Stimulated activated CD4-positive, alpha-beta T cell treated with anti-CD3 and anti-CD28 coated beads, Interleukin-1b, Interleukin-23, amount 100 ng/mL, for 4 hours (primary cell): ENCODE data around the gene PLCG1.
A peak's percentile ranks its signal among the peaks of the same experiment; 100 is the strongest.
"Not testable (repeated sequence)": the region's sequence is repeated elsewhere in the genome, so short reads cannot be mapped to it uniquely, and the experiment has no call there.

Experiments
- DNase-seq, 2 donors: peaks; one replicate each; pipeline ENCODE4 v3.0.0-alpha.2; 2020; ENCODE audit warnings: low read depth in 2 of 2

Gene PLCG1

DNA sequence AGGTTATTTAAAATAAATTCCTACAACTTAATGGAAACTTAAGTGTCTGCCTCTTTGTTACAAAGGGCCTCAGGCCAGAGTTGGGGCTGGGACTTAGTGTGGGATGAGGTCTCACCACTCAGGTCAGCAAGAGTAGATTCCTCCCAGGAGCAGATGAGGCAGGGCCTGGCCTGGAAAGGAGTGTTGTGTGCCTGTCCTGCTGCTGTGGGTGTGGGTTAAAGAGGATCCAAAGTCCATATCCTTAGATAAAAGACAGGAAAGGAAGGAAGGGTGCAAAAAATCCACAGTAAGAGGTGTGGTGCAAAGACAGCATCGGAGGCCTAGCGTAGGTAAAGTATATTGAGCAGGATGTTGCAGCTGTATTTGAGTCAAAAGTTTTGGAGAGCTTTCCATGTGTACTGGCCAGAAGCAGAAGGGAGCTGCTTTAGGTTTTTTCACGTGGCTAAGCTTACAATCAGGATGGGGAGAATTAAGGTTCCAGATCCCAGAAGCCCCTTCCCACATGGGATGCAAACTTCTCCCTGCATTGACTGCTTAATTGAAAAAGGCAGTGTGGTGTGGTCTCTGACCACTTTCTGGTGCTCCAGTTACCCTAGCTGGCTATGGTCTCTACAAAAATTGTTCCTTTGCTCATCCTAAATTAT is 12.8 kb upstream of the PLCG1 start:
- no peak for DNase-seq

DNA sequence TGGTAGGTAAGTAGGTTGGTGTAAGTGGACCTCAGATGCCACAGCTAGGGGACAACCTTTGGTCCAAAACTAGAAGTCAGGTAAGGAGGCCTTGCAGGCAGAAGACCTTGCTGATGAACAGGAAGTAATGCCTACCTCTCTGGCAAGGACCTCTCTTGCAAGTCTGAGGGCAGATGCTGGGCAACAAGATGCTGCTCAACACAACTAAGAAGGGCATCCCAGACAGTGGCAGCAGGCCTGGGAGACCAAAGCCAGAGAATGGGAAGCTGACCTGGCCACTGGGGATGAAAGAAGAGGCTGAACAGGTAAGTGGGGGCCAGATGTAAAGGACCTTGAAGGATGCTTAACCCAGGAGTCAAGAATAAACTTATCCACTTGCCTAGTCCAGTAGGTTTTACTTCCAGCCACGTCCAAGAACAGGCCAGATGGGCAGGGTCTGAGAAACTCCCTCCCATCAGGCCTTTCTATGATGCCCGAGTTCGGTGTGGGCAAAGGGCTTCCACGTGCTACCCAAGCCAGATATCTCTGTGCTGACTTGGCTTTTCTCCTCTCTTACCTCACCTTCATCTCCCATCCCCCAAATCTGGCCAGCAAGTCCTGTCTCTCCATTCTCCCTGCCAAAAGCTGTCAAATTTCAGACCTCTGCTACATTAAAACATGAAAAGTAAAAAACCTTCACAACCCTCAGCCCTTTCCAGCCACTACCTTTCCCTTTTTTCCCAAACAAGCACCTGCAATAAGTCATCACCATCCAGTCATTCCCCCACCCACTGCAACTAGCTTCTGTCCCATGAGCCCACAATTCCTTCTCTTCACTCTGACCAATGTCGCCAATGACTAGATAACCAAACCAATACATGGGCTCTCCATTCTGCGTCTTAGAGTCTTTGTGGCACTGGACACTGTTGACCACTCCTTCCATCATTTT is 11.5 kb upstream of the PLCG1 start:
- no peak for DNase-seq

DNA sequence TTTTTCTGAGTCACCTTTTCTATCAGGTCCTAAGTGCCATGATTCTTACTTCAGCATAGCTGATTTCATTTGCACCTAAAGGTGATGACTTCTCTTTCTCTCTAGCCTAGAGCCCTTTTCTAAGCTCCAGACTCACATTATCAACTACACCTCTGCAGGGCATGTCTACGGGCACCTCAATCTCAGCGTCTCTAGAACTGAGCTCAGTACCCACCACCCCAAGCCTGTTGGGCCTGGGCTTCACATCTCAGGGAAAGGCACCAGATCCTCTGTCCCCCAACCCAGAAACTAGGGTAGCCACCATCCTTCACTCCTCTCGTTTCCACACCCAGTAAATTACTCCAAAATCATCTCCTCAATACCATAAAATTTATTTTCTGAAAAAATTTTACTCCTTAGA is 10.6 kb upstream of the PLCG1 start:
- no peak for DNase-seq

DNA sequence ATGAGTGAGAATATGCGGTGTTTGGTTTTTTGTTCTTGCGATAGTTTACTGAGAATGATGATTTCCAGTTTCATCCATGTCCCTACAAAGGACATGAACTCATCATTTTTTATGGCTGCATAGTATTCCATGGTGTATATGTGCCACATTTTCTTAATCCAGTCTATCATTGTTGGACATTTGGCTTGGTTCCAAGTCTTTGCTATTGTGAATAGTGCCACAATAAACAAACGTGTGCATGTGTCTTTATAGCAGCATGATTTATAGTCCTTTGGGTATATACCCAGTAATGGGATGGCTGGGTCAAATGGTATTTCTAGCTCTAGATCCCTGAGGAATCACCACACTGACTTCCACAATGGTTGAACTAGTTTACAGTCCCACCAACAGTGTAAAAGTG is 9.0 kb upstream of the PLCG1 start:
- DNase-seq = not testable (repeated sequence)

DNA sequence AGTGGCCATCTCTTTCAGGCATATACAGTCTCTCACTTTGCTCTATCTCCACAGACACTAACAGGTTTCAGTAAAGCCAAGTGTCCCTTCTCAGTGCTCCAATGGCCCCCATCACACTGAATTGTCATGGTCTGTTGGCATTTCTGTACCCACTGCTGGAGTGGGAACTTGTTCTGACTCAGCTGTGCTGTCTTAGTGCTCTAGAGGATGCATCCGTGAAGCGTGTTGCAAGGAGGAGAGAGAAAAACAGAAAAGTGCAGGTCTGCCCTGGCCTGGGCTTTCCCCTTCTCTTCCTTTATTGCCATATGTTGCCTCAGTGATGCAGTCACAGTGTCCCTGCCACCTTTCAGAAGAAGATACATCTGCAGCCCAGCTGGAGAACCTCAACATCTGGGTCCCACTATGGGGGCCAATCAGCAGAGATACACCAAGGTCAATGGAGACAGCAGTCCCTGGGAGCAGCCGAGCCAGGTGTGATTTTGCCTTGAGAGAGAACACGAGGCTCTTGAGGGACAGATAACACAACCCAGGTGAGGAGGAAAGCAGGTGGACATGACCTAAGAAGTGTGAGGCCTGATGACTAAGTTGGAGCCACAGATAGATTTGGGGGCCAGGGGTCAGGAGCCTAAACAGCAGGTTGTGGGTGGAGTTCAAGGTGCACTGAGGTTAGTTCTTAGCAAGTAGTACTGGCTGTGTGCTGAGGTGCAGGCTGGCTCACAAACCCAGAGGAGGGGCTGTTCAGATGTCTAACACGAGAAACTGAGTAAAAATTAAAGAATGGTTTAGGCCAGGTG is 5.6 kb upstream of the PLCG1 start:
- no peak for DNase-seq

DNA sequence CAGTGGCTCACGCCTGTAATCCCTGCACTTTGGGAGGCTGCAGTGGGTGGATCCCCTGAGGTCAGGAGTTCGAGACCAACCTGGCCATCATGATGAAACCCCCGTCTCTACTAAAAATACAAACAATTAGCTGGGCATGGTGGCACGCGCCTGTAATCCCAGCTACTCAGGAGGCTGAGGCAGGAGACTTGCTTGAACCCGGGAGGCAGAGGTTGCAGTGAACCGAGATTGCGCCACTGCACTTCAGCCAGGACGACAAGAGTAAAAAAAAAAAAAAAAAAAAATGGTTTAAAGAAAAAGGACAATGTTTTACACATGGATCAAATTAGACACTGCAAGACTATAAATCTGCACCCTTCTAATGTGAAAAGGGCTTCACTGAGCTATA is 5.0 kb upstream of the PLCG1 start:
- not testable (repeated sequence) for DNase-seq

DNA sequence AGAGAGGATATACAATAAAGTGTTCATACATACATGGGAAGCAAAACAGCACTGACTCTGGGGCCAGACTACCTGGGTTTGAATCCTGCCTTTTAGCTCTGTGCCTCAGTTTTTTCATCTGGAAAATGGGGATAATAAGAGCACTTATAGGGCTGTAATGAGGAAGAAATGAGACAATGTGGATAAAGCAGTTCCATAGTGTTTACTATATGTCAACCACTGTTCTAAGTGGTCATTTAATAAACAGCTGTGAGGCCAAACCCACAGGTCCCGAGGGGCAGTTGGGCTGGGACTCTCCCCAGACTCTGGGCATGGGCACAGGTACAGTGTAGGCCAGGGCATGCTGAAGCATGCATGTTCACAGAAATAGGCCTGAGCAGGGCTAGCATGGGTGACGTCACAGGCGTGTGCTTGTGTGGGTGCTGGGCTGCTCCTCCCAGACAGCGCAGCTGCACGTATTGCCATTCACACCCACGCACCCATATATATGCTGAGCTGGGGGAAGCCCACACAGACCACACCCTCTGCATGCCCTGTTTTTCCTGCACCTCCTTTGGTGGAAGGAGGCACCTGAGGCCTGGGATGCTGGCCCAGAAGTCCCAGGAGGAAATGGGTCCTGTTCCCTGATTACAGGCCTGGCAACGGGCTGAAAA is 3.5 kb upstream of the PLCG1 start:
- DNase-seq = peak; percentile 41 to 59

DNA sequence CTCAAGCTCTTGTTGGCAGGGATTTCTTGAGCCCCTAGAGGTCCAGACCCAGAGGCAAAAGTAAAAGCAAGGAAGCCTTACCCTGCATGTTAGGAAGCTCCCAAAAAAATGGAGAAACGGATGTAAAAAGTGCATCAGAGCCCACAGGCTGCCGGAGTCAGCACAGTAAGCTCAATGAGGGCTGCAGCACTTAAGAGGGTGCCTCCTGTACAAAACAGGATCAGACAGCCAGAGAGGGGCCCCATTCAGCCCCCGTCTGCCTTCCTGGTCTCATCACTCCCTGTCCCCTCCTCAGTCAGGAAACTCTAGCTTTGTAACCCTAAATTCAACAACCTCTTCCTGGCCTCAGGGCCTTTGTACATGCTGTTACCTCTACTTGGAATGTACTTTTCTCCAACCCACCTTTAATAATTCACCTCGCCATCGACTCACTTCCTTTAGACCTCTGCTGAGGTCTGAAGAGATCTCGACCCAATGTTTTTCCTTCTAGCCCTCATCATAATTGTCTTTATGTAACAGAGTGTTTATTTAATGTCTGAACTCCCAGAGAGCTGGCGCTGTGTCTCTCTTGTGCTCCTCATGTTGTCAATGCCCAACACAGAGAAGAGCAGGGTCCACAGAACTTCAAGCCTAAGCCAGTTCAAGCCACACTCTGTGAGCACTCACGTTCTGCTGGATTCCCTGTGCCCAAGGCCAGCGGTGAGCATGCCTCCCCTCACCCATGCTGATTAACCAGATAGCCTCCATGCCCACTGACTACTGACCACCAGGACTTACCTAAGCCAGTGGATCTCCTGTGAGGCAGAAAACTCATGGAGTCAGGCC is 2.8 kb upstream of the PLCG1 start:
- no peak for DNase-seq

DNA sequence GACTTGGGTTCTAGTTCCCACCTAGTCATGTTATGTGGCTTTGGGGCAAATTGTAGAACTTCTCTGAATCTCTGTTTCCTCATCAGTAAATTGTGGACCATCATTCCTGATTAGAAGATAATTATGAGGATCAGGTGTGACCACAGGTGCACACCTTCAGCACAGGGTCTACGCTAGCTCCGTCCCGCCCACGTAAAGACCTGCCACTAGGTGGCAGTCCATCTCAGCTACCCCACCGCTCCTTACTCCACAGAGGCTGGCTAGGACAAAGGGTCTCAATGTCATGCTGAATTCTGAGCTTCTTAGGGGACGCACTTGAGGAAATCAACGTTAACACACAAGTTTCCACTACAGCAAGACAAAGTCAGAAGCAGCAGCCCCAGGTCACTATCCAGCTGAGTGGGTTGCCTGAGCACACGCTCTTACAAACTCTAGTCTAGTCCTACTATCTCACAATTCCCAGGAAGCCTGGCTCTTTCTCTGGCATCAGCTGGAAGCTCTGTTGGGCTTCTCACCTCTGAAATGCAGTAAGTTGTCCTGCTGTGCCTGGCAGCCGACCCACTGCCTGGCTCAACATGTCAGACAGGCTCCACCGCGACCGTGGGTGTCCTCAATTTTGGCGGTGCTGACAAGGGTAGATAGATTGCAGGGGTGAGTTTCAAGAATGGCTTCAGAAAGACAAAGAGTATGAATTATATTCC is 2.0 kb upstream of the PLCG1 start:
- peak; percentile 53 to 58 for DNase-seq

DNA sequence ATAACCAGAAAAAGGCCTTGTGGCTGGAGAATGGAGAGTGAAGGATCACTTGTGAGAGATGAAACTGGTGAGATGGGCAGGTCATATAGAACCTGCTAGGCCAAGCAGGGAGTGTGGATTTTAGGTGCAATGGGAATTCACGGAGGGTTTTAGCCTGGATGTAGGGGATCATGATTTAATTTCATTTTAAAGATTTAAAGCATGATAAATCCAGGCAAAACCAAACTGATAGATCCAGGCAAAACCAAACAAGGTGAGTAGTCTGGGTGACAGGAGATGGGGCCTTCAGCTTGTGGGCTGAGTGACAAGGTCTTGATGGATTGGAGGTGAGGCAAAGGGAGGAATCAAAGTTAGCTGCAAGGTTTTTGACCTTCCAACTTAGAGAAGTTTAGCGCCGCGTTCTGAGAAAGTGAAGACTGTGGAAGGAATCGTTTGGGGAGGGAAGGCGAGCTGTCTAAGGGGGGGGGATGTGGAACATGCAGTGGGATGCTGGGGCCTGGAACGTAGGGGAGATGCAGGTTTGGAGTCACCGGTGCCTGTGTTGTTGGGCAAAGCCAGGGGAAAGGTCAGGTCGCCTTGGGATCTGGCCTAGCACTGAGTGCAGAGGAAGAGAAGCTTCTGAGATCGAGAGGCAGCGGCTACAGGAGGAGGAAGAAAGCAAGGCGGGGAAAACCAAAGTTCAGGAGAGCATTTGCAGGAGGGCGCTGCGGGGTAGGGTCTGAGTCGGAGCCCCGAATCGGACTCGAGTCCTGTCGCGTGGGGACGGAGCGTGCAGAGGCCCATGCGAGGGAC is 1.3 kb upstream of the PLCG1 start:
- DNase-seq = no peak

DNA sequence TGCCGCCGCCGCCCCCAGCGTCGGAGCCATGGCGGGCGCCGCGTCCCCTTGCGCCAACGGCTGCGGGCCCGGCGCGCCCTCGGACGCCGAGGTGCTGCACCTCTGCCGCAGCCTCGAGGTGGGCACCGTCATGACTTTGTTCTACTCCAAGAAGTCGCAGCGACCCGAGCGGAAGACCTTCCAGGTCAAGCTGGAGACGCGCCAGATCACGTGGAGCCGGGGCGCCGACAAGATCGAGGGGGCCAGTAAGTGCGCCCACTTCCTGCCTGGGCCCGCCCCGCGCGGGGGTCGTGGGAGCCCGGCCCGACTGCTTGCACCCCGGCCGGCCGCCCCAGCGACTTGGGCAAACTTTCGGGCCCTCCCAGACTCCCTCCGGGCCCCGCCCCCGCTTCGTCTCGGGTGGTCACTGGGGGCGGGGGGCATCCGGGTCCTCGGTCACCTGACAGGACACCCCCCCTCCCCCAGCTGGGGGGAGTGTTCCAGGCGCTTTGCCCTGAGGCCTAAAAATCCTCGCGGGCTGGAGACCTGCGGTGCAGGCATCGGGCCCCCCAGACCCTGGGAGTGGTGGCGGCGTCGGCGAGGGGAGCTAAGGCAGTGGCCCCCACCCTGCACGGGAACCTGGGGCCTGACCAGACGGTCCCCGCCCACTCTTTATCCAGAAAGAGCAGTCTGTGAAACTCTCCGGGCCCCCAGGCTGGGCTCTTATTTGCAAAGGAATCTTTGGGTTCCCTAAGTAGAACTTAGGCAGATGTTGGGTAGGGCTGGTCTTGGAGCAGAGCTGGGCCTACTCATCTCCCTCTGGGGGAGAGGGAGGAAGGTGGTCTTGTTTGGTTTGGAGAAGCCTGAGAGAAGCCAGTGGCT is 501 bp downstream of the PLCG1 start:
- DNase-seq = peak in 1 of 2 donors; percentile 52

DNA sequence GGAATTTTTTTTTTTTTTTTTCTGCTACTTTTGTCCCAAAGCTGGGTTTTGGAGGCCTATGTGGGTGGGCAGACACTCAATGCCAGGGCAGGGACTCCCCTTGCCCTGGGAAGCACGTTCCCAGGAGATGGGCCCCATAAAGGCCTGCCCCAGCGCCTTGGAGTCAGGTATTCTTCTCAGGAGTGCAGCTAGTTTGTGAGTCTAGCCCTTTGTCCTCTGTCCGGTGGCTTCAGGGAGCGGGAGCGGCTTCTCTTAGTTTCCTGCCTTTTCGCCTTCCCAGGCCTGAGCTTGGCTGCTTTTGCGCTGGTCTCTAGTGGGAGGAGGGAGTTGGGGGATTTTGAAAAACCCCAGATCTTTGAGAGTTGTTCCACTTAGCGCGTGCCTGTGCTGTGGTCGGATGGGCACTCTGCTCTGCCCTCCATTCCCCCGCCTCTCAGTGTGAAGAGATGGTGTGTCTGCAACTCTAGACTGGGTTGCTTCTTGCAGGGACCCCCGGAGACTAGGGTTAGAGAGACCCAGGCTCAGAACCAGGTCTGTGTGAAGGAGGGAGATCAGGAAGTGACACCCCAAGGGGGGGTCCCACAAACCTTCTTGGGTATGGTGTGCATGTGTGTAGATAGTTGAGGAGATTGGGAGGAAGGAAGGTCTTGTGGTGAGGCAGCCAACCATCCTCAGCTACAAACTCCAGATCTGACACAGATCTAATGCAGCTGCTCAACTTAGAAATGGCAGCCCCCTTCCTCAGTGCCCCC is 1.3 kb downstream of the PLCG1 start:
- no peak for DNase-seq

DNA sequence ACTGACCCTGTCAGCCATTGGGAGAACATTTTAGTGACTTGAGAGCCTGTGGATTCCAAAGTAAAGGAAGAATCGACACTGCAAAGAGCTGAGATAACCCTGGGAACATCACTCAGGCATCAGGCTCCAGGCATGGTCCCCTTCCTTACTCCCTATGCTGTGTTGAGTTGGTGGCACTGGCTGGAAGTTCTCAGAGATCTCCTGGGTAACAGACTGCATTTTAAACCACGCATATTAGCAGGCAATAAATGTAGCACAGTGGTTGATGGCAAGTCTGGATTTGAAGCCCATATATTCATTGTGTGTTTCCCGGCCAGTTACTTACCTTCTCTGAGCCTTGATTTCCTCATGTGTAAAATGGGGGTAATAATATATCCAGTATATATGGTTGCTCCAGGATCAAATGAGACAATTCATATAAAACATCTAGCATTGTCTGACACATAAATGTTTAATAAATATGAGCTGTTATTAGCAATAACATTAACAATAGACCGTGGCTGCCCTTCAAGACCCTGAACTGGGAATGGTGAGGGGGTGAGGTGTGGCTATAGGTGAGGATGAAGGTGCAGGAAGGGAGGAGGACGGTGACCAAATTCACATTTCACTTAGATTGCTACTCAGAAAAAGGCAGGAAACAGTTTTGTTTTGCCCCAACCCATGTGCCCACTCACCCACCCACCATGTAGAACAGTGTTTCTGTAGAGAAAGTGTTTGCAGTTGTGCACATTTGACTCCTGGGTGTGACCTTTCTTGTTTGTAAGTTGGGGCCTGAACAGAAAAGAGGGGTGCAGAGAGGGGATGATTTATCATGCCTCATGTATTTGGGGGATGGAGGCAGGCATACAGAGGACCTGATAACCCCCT is 2.1 kb downstream of the PLCG1 start:
- no peak for DNase-seq

DNA sequence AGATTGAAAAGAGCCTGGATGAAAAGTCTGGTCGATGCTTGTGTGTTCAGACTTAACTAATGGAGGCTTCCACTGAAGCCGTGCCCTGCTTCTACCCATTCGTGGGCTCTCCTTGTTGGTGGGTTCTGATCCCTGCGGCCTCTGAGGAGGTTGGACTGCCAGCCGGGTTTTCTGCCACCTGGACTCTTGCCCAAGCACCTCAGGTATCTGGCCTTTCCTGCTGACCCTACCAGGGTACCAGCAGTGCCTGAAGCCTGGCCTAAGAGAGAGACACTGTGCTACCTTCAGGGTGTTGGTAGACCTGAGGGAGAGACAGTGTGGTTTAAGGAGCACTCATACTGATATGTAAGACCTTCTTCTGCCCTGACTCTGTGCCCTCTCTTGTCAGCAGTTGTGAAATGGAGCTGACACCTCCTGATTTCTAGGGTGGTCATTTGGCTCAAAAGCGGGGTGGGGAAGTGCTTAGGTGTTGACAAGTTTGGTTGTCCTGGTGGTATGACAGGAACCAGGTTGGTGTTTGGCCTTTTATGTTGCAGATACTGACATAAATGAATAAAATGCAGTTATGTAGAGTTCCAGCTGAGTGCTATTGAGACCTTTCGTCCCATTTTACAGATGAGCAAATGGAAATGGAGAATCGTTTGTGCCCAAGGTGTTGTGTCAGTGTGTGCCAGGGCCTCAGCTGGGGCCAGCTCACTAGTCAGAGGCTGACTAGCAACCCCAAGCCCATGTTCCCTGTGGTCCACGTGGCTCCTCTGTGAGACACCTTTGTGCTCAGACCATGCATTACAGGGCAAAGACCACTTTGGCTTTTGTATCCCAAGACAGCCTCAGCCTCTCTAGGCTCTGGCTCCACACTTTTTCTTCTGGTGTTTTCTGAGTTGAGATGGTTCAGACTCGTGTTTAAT is 3.1 kb downstream of the PLCG1 start:
- DNase-seq = no peak

DNA sequence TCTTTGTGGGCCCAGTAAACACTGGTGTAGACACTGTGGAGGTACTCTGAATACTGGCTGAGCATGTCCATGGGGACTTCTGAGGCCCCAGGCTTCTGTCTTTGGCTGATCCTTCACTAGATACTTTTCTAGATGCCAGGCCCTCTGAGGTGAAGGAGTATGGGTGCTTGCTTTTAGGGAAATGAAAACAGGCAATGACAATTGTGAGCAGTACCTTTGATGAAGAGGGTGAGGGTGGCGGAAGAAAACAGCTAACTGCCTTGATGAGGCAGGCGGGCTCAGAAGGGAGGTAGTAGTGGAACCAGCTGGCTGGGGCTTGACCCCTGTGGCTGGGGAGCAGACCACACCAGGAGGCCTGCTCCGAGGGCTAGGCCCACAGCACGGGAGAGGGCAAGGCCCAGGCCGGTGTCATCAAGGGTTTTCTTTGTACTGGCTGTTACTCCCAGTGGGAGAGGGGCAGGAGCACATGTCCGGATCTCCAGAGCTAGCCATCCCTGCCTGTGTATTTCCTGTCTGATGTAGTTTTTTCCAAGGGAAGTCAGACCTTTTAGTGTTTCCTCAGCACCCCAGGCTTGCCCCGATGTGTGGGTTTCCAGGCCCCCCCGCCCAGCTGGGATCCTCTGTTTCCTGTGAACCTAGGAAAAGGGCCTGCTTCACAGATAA is 3.9 kb downstream of the PLCG1 start:
- no peak for DNase-seq
